Fibroblast of peridontal ligament (primary cell): Measurements from ENCODE around the gene ZFYVE21.

ENCODE experiments used
- DNase-seq: peaks from one replicate; pipeline ENCODE4 v3.0.0-alpha.2; 2010; ENCODE audit errors: extremely low read depth

Gene ZFYVE21

GRCh38 chr14:103737432-103738045 lies 21.9 kb downstream of the ZFYVE21 start:
- DNase-seq, result no peak

DNA sequence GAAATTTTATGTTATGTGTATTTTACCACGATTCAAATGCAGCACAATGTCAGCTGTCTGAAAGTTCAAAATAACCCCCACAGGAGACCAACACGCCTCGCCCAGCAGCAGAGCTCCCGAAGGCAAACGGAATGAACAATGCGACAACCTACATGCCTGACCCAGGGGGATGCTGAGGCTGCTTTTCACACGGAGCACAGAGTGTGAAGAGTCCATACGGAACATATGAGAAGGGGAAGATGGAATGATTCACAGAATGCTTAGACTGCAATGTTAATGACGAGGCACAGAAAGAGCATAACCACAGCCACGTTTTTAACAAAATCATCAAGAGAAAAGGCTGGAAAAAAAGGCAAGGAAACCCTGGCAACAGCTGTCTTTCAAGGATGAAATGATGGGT lies 22.6 kb downstream of the ZFYVE21 start:
- DNase-seq, result no peak

DNA sequence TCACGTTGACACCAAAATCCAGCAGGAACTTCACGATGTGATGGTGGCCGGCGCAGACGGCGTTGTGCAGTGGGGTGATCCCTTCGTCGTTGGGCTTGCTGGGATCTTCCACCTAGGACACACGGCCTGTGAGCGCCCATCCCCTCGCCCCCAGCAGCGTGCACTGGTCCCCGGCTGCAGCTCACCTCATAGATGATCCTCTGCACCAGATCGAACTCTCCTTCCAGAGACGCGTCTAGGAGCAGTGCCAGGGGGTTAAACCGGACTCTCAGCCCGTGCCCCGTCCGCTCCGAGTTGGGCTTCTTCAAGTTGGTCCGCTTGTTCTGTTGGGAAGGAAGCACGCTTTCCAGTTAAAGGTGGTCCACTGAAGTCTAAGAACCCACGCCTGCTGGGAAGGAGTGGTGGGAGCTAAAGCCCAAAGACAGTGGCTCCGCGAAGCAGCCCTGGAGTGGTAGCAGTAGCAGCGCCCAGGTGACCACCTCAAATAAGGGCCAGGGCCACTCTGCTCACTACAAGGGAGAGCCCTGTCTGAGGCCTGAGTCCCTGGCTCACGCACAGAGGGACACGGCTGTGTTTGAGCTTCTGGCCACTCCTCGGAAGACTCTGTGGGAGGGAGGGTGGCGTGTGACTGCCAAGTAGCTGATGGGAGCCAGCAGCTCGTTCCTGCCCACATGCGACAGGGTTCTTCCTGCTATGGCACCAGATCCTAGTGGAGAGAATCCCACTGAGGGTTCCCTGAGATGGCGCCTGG lies 23.3 kb downstream of the ZFYVE21 start:
- DNase-seq, result no peak

DNA sequence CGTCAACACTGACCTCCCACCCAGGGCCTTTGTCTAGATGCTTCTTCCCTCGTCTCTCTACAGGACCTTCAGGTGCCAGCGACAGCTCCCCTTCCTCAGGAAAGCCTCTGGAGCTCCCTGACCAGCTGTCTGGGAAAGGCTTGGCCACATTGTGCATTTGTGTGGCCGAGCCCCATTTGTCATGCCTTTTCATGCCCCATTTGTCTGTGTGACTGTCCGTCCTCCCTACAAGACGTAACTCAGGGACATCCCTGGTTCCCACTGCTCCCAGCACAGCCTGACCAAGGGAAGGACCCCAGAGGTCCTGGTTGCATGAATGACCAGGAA lies 23.8 kb downstream of the ZFYVE21 start:
- DNase-seq, result no peak

DNA sequence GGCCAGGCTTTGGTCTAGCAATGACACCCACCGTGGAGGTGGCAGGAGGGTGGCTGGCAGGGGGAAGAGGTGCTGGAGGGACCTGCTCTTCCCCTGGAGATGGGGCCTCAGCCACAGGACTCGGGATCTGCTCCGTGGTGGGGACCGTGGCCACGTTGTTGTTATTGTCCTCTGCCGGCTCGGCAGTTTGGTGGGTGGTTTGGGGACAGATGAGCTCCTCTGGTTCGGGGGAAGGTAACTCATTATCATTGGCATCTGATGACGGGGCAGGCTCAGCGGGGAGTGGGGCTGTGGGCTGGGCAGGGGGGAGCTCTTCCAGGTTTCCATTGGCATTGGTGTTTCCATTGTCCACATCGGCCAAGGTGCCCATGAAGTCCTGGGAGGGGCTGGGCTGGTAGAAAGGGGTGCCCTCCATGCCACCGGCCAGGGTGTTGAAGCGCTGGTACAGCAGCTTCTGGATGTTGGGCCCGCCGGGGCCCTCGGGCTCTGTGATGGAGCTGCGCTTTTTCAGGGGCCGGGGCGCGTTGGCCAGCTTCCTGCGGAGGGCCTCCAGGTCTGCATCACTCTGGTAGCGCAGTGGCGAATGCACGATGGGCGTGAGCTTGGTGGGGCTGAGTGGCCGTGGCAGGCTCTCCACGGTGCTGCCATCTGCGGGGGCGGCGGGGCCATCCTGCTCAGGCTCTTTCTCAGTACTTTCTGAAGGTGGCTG lies 24.3 kb downstream of the ZFYVE21 start:
- no peak for DNase-seq

DNA sequence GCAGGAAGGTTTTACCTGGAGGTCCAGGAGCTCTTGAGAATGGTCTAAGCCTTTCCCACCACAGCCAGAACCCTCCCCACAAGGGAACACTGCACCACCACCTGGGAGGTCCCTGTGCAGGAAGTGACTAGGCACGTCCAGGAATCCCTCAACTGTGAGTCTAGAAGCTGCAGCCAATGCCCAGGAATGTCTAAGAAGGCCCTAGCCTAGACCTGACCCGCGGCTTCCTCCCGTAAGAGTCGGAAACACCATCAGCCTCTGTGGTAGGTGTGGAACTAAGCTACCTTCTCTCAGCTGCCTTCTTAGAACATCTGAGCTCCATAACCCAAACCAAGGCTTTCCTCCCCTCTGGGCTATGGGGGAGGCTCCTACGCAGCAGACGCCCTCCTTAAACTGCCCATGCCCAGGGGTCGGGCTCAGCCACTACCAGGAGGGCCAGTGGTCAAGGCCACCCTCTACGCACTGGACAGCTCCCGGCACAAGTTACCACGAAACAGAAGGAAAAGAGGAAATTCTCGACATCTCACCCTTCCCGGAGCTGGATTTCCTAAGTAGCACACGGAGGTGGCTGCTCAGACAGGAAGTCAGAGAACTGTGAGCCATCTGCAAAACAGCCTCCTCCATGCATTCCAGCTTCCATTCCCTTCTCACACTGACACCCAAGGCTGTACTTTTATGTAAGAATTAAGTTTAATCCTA lies 25.5 kb downstream of the ZFYVE21 start:
- no peak for DNase-seq

- no peak for DNase-seq
These were observed 26.3 kb downstream of the ZFYVE21 start for GRCh38 chr14:103741876-103742275.

DNA sequence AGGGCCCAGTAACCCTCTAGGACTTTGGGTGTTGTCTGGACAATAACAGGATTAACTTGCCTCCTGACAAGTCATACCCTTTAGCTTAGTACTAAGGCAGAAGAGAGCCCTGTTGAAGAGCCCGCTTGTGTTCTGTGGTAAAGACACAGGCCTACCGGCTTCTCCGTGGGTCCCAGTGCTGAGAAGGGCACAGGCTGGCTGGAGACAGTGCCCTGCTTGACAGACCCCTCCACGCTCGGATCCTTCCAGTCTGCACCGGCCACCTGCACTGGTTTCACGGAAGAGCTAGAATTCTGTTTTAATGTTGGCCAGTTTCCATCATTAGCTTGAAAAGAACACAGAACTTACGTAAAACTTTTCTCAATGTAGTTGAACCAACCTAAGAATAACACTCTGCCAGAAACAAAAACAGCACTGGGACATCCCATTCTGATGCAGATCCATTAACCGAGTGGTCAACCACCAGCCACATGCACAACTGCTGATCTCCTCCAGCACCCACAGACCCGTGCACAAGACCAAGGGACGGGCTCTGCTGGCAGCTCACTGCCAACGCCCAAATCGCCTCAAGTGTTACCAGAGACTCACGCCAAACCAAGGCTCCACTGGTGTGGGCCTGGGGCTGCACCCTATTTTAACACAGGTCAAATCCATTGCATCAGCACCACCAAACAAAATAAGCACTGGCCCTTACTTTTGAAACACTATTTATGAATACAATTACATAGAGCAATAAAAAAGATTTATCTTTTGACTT lies 27.1 kb downstream of the ZFYVE21 start:
- DNase-seq, result no peak

- no peak for DNase-seq
These were observed 28.1 kb downstream of the ZFYVE21 start for GRCh38 chr14:103743691-103744090.

DNA sequence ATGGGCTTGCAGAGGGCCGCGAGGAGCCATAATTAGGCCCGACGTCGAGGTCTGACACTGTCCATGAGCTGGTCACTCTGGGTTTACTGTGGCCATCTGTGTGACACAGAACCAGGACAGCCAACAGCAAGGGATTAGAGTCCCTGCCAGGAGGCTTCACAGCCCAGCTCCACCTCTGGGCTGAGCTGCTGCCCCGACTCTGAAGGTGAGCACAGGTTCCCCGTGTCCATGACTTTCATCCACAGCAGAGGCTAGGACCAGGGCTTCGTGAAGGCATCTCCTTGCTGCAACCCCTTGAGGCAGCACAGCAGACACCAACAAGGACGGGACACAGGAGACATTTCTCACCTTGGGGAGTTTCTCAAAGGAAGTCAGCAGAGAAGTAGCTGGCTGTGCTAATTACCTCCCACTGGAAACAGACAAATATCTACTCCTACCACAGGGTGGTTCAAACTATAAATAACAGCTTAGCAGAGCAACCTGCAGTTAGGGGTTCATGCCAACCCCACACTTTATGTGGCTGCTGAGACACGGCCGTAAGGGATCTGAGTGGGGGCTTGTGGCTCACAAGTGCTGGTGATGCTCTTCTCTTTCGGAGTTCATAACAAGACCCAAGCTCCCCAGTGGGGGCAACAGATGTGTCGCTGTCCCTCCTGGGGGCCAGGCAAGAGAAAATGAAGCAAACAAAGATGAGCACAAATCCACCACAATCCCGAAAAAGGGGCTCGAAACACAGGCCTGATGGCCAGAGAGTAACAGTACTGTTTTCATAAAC lies 29.2 kb downstream of the ZFYVE21 start:
- no peak for DNase-seq

DNA sequence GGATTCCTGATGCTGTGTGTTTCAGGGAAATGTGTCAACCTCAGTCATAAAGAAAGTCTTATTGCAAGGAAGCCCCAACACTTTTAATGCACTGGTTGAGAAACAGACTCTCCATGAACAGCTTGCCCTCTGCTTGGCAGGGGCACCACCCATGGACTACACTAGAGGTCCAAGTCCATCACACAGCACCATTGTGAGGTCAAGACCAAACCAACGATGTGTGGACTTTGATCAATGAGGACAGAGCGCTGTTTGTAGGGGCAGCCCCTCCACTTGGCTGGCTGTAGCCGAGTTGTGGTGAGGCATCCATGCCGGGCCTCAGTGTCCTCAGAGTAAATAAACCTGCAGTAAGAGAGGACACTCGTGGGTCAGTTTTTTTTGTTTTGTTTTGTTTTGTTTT lies 29.8 kb downstream of the ZFYVE21 start:
- no peak for DNase-seq

- DNase-seq, result peak; percentile 5
These were observed 31.1 kb downstream of the ZFYVE21 start for GRCh38 chr14:103746701-103747100.

- DNase-seq, result no peak
These were observed 32.9 kb downstream of the ZFYVE21 start for GRCh38 chr14:103748534-103748857.

DNA sequence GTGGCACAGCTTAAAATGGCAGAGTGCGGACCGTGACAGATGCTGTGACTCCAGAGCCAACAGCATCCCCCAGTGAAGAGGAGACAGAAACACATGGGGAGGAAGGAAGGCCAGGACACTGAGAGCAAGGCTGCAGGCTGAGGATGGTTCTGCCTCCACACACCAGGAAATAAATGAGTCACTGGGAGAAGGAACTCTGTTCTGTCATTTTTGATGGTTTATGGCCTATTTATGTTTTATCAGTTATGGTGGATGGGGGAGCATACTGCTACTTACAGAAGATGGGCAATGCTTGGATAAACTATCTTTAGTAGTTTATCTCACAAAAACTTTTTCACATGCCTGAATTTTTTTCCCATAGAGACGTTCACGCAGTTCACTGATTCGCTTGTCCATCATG lies 33.8 kb downstream of the ZFYVE21 start:
- no peak for DNase-seq

- no peak for DNase-seq
These were observed 34.2 kb downstream of the ZFYVE21 start for GRCh38 chr14:103749860-103750259.

DNA sequence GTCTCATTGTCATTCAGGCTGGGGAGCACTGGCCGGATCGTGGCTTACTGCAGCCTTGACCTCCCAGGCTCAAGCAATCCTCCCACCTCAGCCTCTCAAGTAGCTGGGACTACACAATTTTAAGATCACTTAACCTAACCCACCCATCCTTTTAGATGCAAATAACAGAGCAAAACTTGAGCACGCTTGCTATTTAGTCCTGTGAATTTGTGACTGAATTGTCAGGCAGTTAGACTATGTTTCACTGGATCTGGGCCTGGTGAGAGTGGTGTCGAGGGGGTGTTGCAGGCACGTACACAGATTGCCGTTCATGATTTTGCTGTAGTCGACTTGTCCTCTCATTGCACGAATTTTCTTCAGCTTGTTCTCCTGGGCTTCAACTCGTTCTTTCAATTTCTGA lies 38.2 kb downstream of the ZFYVE21 start:
- no peak for DNase-seq

GRCh38 chr14:103755060-103755459 lies 39.5 kb downstream of the ZFYVE21 start:
- DNase-seq, result no peak

DNA sequence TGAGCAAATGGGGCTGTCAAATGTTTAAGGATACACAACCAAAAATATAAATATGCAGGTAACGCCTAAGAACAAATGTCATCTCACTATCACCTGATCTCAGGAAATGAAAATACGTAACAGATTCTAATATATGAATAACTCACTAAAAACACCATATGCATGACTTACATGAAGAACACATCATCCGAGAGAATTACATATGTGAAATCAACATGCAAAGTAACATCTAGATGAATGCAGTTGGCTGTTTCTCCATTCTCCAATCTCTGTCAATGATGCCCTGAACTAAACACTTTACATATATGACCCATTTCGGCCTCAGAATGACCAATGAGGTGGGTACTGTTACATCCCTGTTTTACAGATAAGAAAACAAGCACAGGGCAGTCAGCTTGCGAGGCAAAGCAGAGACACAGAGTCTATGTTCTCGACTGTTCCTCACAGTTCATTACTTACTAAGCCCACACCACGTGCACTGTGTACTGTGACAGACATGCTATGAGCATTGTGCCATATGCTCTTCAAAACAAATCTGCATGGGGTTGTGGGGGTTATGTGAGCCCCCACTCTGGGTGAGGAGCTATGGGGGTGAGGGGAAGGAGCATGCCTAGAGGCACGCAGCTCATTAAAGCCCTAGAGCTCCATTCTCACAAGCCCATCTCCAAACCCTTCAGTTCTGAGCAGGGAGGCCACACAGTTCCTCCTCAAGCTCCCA lies 42.6 kb downstream of the ZFYVE21 start:
- no peak for DNase-seq

GRCh38 chr14:103762036-103762435 lies 46.4 kb downstream of the ZFYVE21 start:
- DNase-seq, result no peak

GRCh38 chr14:103762541-103762940 lies 46.9 kb downstream of the ZFYVE21 start:
- DNase-seq, result no peak
